Kidney (tissue), 14 donors: Measurements from ENCODE around the gene NECAB3. TPM values are rescaled to one million over a fixed set of nuclear protein-coding genes. Genes with fewer than 3 reads are reported as not detected.

Experiments used
- DNase-seq, 5 donors: peaks; one replicate each; pipeline ENCODE4 v3.0.0-alpha.2; 2013 to 2020
- FAIRE-seq: peaks from 2 replicates; lab custom pipeline; 2012; peaks lifted over from hg19 to GRCh38; lab: Jason Lieb, UNC
- H3K27ac ChIP-seq, 2 donors: one replicate each; pipeline ENCODE4 v1.7.0; 2013; ENCODE audit warnings: low read depth in 2 of 2, low read length in 2 of 2, inconsistent platforms in 1 of 2
- H3K27me3 ChIP-seq: one replicate; pipeline ENCODE4 v1.7.1; 2013; ENCODE audit warnings: low read length, inconsistent platforms; ENCODE audit not compliant: control insufficient read depth, insufficient read depth
- H3K36me3 ChIP-seq, 3 donors: one replicate each; pipeline versions ENCODE4 v1.7.0 to v1.7.1; 2013; ENCODE audit warnings: low read length in 3 of 3, control low read depth in 1 of 3, inconsistent platforms in 1 of 3; ENCODE audit not compliant: insufficient read depth in 3 of 3, control insufficient read depth in 2 of 3
- H3K4me1 ChIP-seq, 3 donors: one replicate each; pipeline versions ENCODE4 v1.7.0 to v1.7.1; 2013; ENCODE audit warnings: low read length in 3 of 3, inconsistent platforms in 1 of 3, low read depth in 1 of 3; ENCODE audit not compliant: control insufficient read depth in 2 of 3, insufficient read depth in 2 of 3
- H3K4me3 ChIP-seq, 3 donors: one replicate each; pipeline versions ENCODE4 v1.7.0 to v1.8.1; 2013; ENCODE audit warnings: low read length in 3 of 3, control low read depth in 1 of 3, inconsistent platforms in 1 of 3
- H3K9ac ChIP-seq, 3 donors: one replicate each; pipeline versions ENCODE4 v1.7.0 to v1.7.1; 2013; ENCODE audit warnings: low read length in 3 of 3, control low read depth in 1 of 3, inconsistent platforms in 1 of 3
- H3K9me3 ChIP-seq, 3 donors: one replicate each; pipeline versions ENCODE4 v1.7.0 to v1.7.1; 2013; ENCODE audit warnings: low read length in 3 of 3, control low read depth in 1 of 3, inconsistent platforms in 1 of 3; ENCODE audit not compliant: control insufficient read depth in 2 of 3, insufficient read depth in 1 of 3
- CTCF ChIP-seq: IDR thresholded peaks from 3 replicates; pipeline ENCODE4 v1.5.1; 2012; ENCODE audit warnings: mild to moderate bottlenecking, moderate library complexity, borderline replicate concordance; ENCODE audit not compliant: insufficient read depth; ENCODE audit errors: extremely low read depth
- intact Hi-C: fragments of 100-400 bp; cut with DNase I; formaldehyde crosslinking; loops from one replicate; pipeline ENCODE4 v1.11.1; 2022
- polyA plus RNA-seq: library from polyadenylated mRNA; stranded (reverse); fragments of 350-450 nt; fragmentation: Illumina TruSeq; extraction: RNeasy Lipid Tissue Mini Kit (QIAGEN cat#74804); gene quantifications from one replicate; pipeline ENCODE4 v1.2.3, GENCODE V29; 2014; ENCODE audit warnings: low read depth, low replicate concordance; ENCODE audit not compliant: insufficient read depth
- total RNA-seq: library from RNA; stranded (reverse); fragmentation: NEBNext Ultra II Directional; extraction: Animal tissue kit (Norgen Biotek cat#: 25700); gene quantifications from one replicate; pipeline ENCODE4 v1.2.1, GENCODE V29; 2021
- donor health status: control.
- donor health status: control.
- donor health status: control.
- donor health status: control.
- donor health status: control.
- donor health status: DM: yes; HTN: yes; CAD: no.
- donor health status: Normal renal cell carcinoma (clear cell type).

Gene NECAB3
- total and polyA plus RNA-seq, 2 donors from 2014 or later = 19.7 to 35.6 TPM

- TF ChIP-seq CTCF = no peak
- Histone ChIP-seq H3K27ac (no peak overlapping the region), H3K27me3 (no peaks in the 10 kb centered on the region), H3K4me1 (no peaks in the 10 kb centered on the region), H3K9me3 (no peaks in the 10 kb centered on the region), H3K4me3 (no peak overlapping the region), H3K9ac (no peak overlapping the region), H3K36me3 (peaks cover 11 to 32% (median 25%) of the 10 kb centered on the region in 3 donors)
- FAIRE-seq (no peak), DNase-seq (no peak)
- intact Hi-C loops = no loop called here
These were observed 46.5 kb downstream of the NECAB3 start for GRCh38 chr20:33627577-33628216.

- no peak for FAIRE-seq
- Histone ChIP-seq H3K27me3 (no peaks in the 10 kb centered on the region), H3K27ac (no peak overlapping the region), H3K36me3 (peaks cover 11 to 28% (median 25%) of the 10 kb centered on the region in 3 donors), H3K9me3 (no peaks in the 10 kb centered on the region), H3K9ac (no peak overlapping the region), H3K4me3 (no peak overlapping the region), H3K4me1 (no peaks in the 10 kb centered on the region)
- no peak for DNase-seq
- no peak for TF ChIP-seq CTCF
- intact Hi-C loops = no loop called here
These were observed 48.0 kb downstream of the NECAB3 start for GRCh38 chr20:33626190-33626589.

- no peak for TF ChIP-seq CTCF
- no peaks in the 10 kb centered on the region for H3K9me3 ChIP-seq
- FAIRE-seq = no peak
- H3K9ac ChIP-seq = no peak overlapping the region
- H3K4me3 ChIP-seq = no peak overlapping the region
- peaks cover 11 to 21% (median 20%) of the 10 kb centered on the region in 3 donors for H3K36me3 ChIP-seq
- no peaks in the 10 kb centered on the region for H3K27me3 ChIP-seq
- H3K27ac ChIP-seq = no peak overlapping the region
- intact Hi-C loops = no loop called here
- no peaks in the 10 kb centered on the region for H3K4me1 ChIP-seq
- DNase-seq = no peak
These were observed 49.8 kb downstream of the NECAB3 start for GRCh38 chr20:33624399-33624798.
